Mesothelial cell of epicardium (in vitro differentiated cells): Measurements from ENCODE around the gene CLCF1. TPM values are rescaled to one million over a fixed set of nuclear protein-coding genes. Genes with fewer than 3 reads are reported as not detected.

Experiments
- DNase-seq, 2 experiments: peaks; one replicate each; pipeline ENCODE4 v3.0.0; 2021; ENCODE audit warnings: low spot score in 2 of 2; ENCODE audit not compliant: unreplicated experiment in 2 of 2
- H3K27ac Mint-ChIP-seq: 2 replicates; pipeline ENCODE4 v1.8.0; 2021; ENCODE audit warnings: mixed read lengths
- H3K27me3 Mint-ChIP-seq: 2 replicates; pipeline ENCODE4 v1.8.0; 2021; ENCODE audit warnings: low read depth, mixed read lengths
- H3K36me3 Mint-ChIP-seq: 2 replicates; pipeline ENCODE4 v1.8.0; 2021; ENCODE audit warnings: mixed read lengths
- H3K4me1 Mint-ChIP-seq: 2 replicates; pipeline ENCODE4 v1.8.0; 2021; ENCODE audit warnings: mixed read lengths
- H3K4me3 Mint-ChIP-seq: 2 replicates; pipeline ENCODE4 v1.8.0; 2021; ENCODE audit warnings: mild to moderate bottlenecking, moderate library complexity, mixed read lengths
- H3K9me3 Mint-ChIP-seq: 2 replicates; pipeline ENCODE4 v1.8.0; 2021; ENCODE audit warnings: mixed read lengths
- CTCF ChIP-seq: fragments of 200-600 bp; sonication (generic); IDR thresholded peaks from one replicate; pipeline ENCODE4 v1.5.0; 2021; ENCODE audit warnings: antibody characterized with exemption; ENCODE audit not compliant: unreplicated experiment
- total RNA-seq: library from RNA; stranded (reverse); gene quantifications from 3 replicates; pipeline ENCODE4 v1.2.1, GENCODE V29; 2021

Gene CLCF1
- total RNA-seq, 1 donor from 2014 or later = 5.9 TPM

- no peak for DNase-seq
- H3K9me3 Mint-ChIP-seq = no peaks in the 10 kb centered on the region
- peak overlapping the region; percentile 92 for H3K27ac Mint-ChIP-seq
- no peaks in the 10 kb centered on the region for H3K36me3 Mint-ChIP-seq
- no peaks in the 10 kb centered on the region for H3K27me3 Mint-ChIP-seq
- TF ChIP-seq CTCF = no peak
- H3K4me1 Mint-ChIP-seq = peaks cover 38% of the 10 kb centered on the region
- H3K4me3 Mint-ChIP-seq = peak overlapping the region; percentile 91
Observed at GRCh38 chr11:67354075-67355022, 19.0 kb downstream of the CLCF1 start.

GRCh38 chr11:67353317-67354074, 19.9 kb downstream of the CLCF1 start, which contains the start of gene POLD4:
TSS of gene POLD4 (minus strand) at chr11:67353546. CDS start at chr11:67353399, 147 bp downstream.
- peak within 1 kb of the TSS; percentile 94 for H3K27ac Mint-ChIP-seq
- no peak for TF ChIP-seq CTCF
- H3K36me3 Mint-ChIP-seq = no peaks in the 10 kb centered on the region
- no peaks in the 10 kb centered on the region for H3K27me3 Mint-ChIP-seq
- H3K9me3 Mint-ChIP-seq = no peaks in the 10 kb centered on the region
- H3K4me3 Mint-ChIP-seq = peak within 1 kb of the TSS; percentile 91
- peak; percentile 95 to 97 for DNase-seq
- peaks cover 41% of the 10 kb centered on the region for H3K4me1 Mint-ChIP-seq

GRCh38 chr11:67352546-67353316, 20.7 kb downstream of the CLCF1 start:
- Mint-ChIP-seq H3K9me3 (no peaks in the 10 kb centered on the region), H3K27me3 (no peaks in the 10 kb centered on the region), H3K4me1 (peaks cover 37% of the 10 kb centered on the region), H3K36me3 (no peaks in the 10 kb centered on the region), H3K27ac (peak overlapping the region; percentile 94), H3K4me3 (peak overlapping the region; percentile 91)
- no peak for DNase-seq
- TF ChIP-seq CTCF = no peak

- Mint-ChIP-seq H3K27ac (no peak overlapping the region), H3K9me3 (no peaks in the 10 kb centered on the region), H3K4me3 (peak overlapping the region; percentile 59), H3K4me1 (peaks cover 30% of the 10 kb centered on the region), H3K36me3 (no peaks in the 10 kb centered on the region), H3K27me3 (no peaks in the 10 kb centered on the region)
- DNase-seq = peak in 1 of 2 experiments; percentile 69
- peak; percentile 94 for TF ChIP-seq CTCF
Observed at GRCh38 chr11:67351275-67352005, 22.0 kb downstream of the CLCF1 start.

- no peak overlapping the region for H3K27ac Mint-ChIP-seq
- H3K27me3 Mint-ChIP-seq = no peaks in the 10 kb centered on the region
- H3K36me3 Mint-ChIP-seq = no peaks in the 10 kb centered on the region
- no peak for DNase-seq
- no peaks in the 10 kb centered on the region for H3K9me3 Mint-ChIP-seq
- no peak overlapping the region for H3K4me3 Mint-ChIP-seq
- no peak for TF ChIP-seq CTCF
- H3K4me1 Mint-ChIP-seq = peaks cover 29% of the 10 kb centered on the region
Observed at GRCh38 chr11:67349928-67350465, 23.4 kb downstream of the CLCF1 start.
